HG03442 (cell line): ENCODE measurements around the gene FIZ1.

Experiments
- ATAC-seq: cut with Tn5 transposase; IDR thresholded peaks from one replicate; pipeline ENCODE4 v1.9.1; 2021; ENCODE audit warnings: mild to moderate bottlenecking, moderate library complexity; ENCODE audit not compliant: unreplicated experiment

The FIZ1 gene

DNA sequence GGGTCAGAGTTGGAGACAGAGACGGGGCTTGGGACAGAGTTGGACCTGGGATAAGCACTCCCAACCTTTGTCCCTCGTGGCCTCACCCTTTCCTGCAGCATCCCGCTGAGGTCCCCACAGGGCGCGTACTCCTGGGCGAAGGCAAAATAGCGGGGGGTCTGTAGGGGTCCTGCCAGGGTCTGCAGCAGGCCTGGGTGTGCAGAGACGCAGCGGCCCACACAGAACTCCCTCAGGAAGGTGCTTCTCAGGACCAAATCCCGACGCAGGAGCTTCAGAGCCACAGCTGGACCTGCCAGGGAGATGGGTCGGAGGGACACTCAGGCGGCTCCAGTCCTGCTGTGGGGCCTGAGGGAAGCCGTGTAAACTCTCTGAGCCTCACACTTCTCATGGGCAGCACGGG is 55.3 kb downstream of the FIZ1 start:
- ATAC-seq = no peak

- no peak for ATAC-seq
These were observed 55.8 kb downstream of the FIZ1 start for GRCh38 chr19:55543567-55543966.

DNA sequence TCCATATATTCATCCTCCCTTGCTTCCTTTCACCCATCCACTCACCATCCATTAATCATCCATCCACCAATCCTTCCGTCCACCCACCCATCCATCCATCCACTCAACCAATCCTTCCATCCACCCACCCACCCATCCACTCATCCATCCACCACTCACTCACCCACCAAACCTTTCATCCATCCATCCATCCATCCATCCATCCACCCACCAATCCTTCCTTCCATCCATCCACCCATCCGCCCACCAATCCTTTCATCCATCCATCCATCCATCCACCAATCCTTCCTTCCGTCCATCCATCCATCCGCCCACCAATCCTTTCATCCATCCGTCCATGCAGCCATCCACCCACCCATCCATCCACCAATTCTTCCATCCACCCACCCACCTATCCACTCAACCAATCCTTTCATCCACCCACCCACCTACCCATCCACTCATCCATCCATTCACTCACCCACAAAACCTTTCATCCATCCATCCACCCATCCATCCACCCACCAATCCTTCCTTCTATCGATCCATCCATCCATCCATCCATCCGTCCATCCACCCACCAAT is 56.9 kb downstream of the FIZ1 start:
- ATAC-seq = no peak
